ENCODE data around the gene RASGRP1. TPM values are rescaled to one million over a fixed set of nuclear protein-coding genes. Genes with fewer than 3 reads are reported as not detected.

RASGRP1 gene
- total RNA-seq, 1 donor, result 0.36 TPM

- TF ChIP-seq, protein P1, sequence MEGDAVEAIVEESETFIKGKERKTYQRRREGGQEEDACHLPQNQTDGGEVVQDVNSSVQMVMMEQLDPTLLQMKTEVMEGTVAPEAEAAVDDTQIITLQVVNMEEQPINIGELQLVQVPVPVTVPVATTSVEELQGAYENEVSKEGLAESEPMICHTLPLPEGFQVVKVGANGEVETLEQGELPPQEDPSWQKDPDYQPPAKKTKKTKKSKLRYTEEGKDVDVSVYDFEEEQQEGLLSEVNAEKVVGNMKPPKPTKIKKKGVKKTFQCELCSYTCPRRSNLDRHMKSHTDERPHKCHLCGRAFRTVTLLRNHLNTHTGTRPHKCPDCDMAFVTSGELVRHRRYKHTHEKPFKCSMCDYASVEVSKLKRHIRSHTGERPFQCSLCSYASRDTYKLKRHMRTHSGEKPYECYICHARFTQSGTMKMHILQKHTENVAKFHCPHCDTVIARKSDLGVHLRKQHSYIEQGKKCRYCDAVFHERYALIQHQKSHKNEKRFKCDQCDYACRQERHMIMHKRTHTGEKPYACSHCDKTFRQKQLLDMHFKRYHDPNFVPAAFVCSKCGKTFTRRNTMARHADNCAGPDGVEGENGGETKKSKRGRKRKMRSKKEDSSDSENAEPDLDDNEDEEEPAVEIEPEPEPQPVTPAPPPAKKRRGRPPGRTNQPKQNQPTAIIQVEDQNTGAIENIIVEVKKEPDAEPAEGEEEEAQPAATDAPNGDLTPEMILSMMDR (IDR thresholded peaks at IDR 0.05; ENCODE audit: extremely low read depth, low read depth, low read length), result no peak
- Histone ChIP-seq H3K27me3 (ENCODE audit: insufficient read depth, low read length) (peaks cover 4% of the 10 kb centered on the region), H3K4me2 (ENCODE audit: insufficient read depth, low read length) (no peak overlapping the region), H3K27ac (ENCODE audit: low read depth, low read length) (no peak overlapping the region), H3K4me3 (ENCODE audit: insufficient read depth, low read length) (no peak overlapping the region), H4K20me1 (ENCODE audit: insufficient read depth, low read length) (no peaks in the 10 kb centered on the region), H3K36me3 (ENCODE audit: insufficient read depth, low read length) (no peaks in the 10 kb centered on the region), H3K79me2 (ENCODE audit: insufficient read depth, low read length) (no peaks in the 10 kb centered on the region), H3K4me1 (ENCODE audit: insufficient read depth, low read length) (no peaks in the 10 kb centered on the region), H3K9me3 (ENCODE audit: low read depth, low read length) (no peaks in the 10 kb centered on the region), H2AFZ (ENCODE audit: low read length) (peak overlapping the region; percentile 57)
- peak; percentile 39 for DNase-seq (ENCODE audit: insufficient read length, low spot score, missing footprints)
Measured at GRCh38 chr15:38547255-38547997, 17.2 kb downstream of the RASGRP1 start.

DNA sequence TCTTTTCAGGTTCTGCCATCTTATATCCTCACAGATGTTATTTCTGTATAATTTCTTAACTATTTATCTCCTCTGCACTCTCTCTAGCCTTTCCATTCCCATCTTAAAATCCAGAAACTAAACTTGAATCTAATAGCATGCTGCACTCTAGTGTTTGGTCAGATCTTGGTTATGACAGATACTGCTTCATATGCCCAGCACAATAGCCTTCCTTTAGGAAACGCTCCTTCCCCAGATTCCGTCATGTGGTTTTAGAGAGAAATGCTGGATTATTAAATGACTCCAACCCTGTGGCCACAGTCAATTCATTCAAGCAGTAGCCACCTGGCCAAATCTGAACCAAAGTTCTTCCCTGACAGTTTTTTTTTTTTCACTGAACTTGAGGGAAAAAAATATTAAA is 19.4 kb downstream of the RASGRP1 start:
- Histone ChIP-seq H3K27me3 (ENCODE audit: insufficient read depth, low read length) (no peaks in the 10 kb centered on the region), H3K36me3 (ENCODE audit: insufficient read depth, low read length) (no peaks in the 10 kb centered on the region), H3K4me2 (ENCODE audit: insufficient read depth, low read length) (no peak overlapping the region), H3K4me1 (ENCODE audit: insufficient read depth, low read length) (peaks cover 2% of the 10 kb centered on the region), H3K4me3 (ENCODE audit: insufficient read depth, low read length) (no peak overlapping the region), H4K20me1 (ENCODE audit: insufficient read depth, low read length) (no peaks in the 10 kb centered on the region), H3K9me3 (ENCODE audit: low read depth, low read length) (no peaks in the 10 kb centered on the region), H3K79me2 (ENCODE audit: insufficient read depth, low read length) (no peaks in the 10 kb centered on the region), H2AFZ (ENCODE audit: low read length) (no peak overlapping the region), H3K27ac (ENCODE audit: low read depth, low read length) (no peak overlapping the region)
- DNase-seq (ENCODE audit: insufficient read length, low spot score, missing footprints), result no peak
- TF ChIP-seq, protein P1 (IDR thresholded peaks at IDR 0.05; ENCODE audit: extremely low read depth, low read depth, low read length), result peak; percentile 40

DNA sequence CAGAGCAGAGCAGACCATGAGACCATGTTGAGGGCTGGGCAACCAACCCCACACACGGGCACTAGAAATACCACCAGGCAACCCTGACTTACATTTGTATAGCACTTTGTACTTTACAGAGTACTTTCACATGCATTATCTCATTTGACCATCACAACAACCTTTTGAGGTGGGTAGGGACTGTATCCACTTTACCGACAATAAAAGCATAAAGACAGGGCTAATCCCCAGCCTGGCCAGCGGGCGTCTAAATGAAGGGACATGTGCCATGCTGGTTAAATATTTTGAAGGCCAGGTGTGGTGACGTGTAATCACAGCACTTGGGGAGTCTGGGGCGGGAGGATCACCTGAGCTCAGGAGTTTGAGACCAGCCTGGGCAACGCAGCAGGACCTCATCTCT is 23.6 kb downstream of the RASGRP1 start:
- Histone ChIP-seq H3K4me2 (ENCODE audit: insufficient read depth, low read length) (no peak overlapping the region), H3K27me3 (ENCODE audit: insufficient read depth, low read length) (no peaks in the 10 kb centered on the region), H4K20me1 (ENCODE audit: insufficient read depth, low read length) (no peaks in the 10 kb centered on the region), H3K9me3 (ENCODE audit: low read depth, low read length) (no peaks in the 10 kb centered on the region), H3K4me3 (ENCODE audit: insufficient read depth, low read length) (no peak overlapping the region), H3K36me3 (ENCODE audit: insufficient read depth, low read length) (no peaks in the 10 kb centered on the region), H3K79me2 (ENCODE audit: insufficient read depth, low read length) (no peaks in the 10 kb centered on the region), H2AFZ (ENCODE audit: low read length) (no peak overlapping the region), H3K27ac (ENCODE audit: low read depth, low read length) (no peak overlapping the region), H3K4me1 (ENCODE audit: insufficient read depth, low read length) (peaks cover 15% of the 10 kb centered on the region)
- DNase-seq (ENCODE audit: insufficient read length, low spot score, missing footprints), result no peak
- TF ChIP-seq, protein P1 (IDR thresholded peaks at IDR 0.05; ENCODE audit: extremely low read depth, low read depth, low read length), result no peak

DNA sequence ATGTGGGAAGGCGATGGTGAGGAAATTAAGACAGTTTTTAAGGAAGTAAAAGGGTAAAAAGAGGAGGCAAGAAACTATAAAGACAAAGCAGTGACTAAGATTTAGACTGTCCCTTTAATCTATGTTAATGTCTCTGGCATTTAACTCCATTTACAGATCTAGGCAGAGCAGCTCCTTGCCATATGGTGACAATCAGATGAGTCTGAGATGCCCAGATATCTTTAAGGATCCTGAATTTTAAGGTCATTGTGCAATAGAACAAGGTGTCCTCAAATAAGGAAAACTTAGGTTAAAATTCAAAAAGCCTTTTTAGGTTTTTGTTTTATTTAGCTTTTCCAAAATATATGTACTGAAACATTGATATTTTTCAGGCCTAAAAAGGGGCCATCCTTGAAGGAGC is 24.1 kb downstream of the RASGRP1 start:
- TF ChIP-seq, protein P1 (IDR thresholded peaks at IDR 0.05; ENCODE audit: extremely low read depth, low read depth, low read length), result no peak
- no peak overlapping the region for H3K4me3 ChIP-seq (ENCODE audit: insufficient read depth, low read length)
- H3K27ac ChIP-seq (ENCODE audit: low read depth, low read length), result no peak overlapping the region
- no peaks in the 10 kb centered on the region for H3K36me3 ChIP-seq (ENCODE audit: insufficient read depth, low read length)
- no peaks in the 10 kb centered on the region for H3K9me3 ChIP-seq (ENCODE audit: low read depth, low read length)
- H2AFZ ChIP-seq (ENCODE audit: low read length), result peak overlapping the region; percentile 62
- no peak overlapping the region for H3K4me2 ChIP-seq (ENCODE audit: insufficient read depth, low read length)
- peaks cover 20% of the 10 kb centered on the region for H3K4me1 ChIP-seq (ENCODE audit: insufficient read depth, low read length)
- H3K79me2 ChIP-seq (ENCODE audit: insufficient read depth, low read length), result no peaks in the 10 kb centered on the region
- no peaks in the 10 kb centered on the region for H3K27me3 ChIP-seq (ENCODE audit: insufficient read depth, low read length)
- DNase-seq (ENCODE audit: insufficient read length, low spot score, missing footprints), result no peak
- no peaks in the 10 kb centered on the region for H4K20me1 ChIP-seq (ENCODE audit: insufficient read depth, low read length)
